Karpas-422 (cell line): Measurements from ENCODE around the gene CIB1. TPM values are rescaled to one million over a fixed set of nuclear protein-coding genes. Genes with fewer than 3 reads are reported as not detected.

Experiments
- DNase-seq: peaks from one replicate; pipeline ENCODE4 v3.0.0-alpha.2; 2015
- H2AFZ ChIP-seq: fragments of 200-600 bp; sonication (generic); 2 replicates; pipeline ENCODE4 v1.6.1; 2014; ENCODE audit warnings: antibody characterized with exemption, low read length, mixed read lengths
- H3K27ac ChIP-seq: fragments of 200-600 bp; sonication (generic); 2 replicates; pipeline ENCODE4 v1.5.1; 2014; ENCODE audit warnings: mild to moderate bottlenecking, low read length, moderate library complexity
- H3K27me3 ChIP-seq: fragments of 200-600 bp; sonication (generic); 2 replicates; pipeline ENCODE4 v1.6.1; 2014; ENCODE audit warnings: low read length, mixed read lengths
- H3K36me3 ChIP-seq: fragments of 200-600 bp; sonication (generic); 2 replicates; pipeline ENCODE4 v1.6.1; 2014; ENCODE audit warnings: low read length, mixed read lengths; ENCODE audit not compliant: insufficient read depth
- H3K4me1 ChIP-seq: fragments of 200-600 bp; sonication (generic); 2 replicates; pipeline ENCODE4 v1.6.1; 2014; ENCODE audit warnings: mild to moderate bottlenecking, low read length, mixed read lengths
- H3K4me2 ChIP-seq: fragments of 200-600 bp; sonication (generic); 2 replicates; pipeline ENCODE4 v1.6.1; 2014; ENCODE audit warnings: low read length, low read depth, mild to moderate bottlenecking; ENCODE audit not compliant: poor library complexity, severe bottlenecking
- H3K4me3 ChIP-seq: fragments of 200-600 bp; sonication (generic); 2 replicates; pipeline ENCODE4 v1.5.1; 2014; ENCODE audit warnings: mild to moderate bottlenecking, antibody characterized with exemption, low read length, mixed read lengths
- H3K79me2 ChIP-seq: fragments of 200-600 bp; sonication (generic); 2 replicates; pipeline ENCODE4 v1.6.1; 2014; ENCODE audit warnings: mild to moderate bottlenecking, low read length, mixed read lengths
- H3K9ac ChIP-seq: fragments of 200-600 bp; sonication (generic); 2 replicates; pipeline ENCODE4 v1.6.0; 2014; ENCODE audit warnings: low read length
- H3K9me2 ChIP-seq: fragments of 200-600 bp; sonication (generic), shearing (Covaris generic); replicated peaks from 2 replicates; pipeline ENCODE4 v1.6.0; 2014; ENCODE audit warnings: mild to moderate bottlenecking, low read length, moderate library complexity; ENCODE audit not compliant: insufficient read depth
- H3K9me3 ChIP-seq: fragments of 300-700, 200-600 bp; sonication (generic); 2 replicates; pipeline ENCODE4 v1.6.1; 2014; ENCODE audit warnings: low read length, mixed read lengths
- H4K20me1 ChIP-seq: fragments of 200-600 bp; sonication (generic); 2 replicates; pipeline ENCODE4 v1.6.1; 2014; ENCODE audit warnings: mild to moderate bottlenecking, antibody characterized with exemption, low read length, low read depth; ENCODE audit not compliant: insufficient read depth
- total RNA-seq: library from RNA; depleted of rRNA; stranded (reverse); fragments of >200 nt; shearing (Covaris generic); gene quantifications from 2 replicates; pipeline ENCODE4 v1.2.3, GENCODE V29; 2014; ENCODE audit warnings: low replicate concordance

Gene CIB1
- total RNA-seq, 1 experiment from 2014 or later: 42.1 TPM

- H3K79me2 ChIP-seq: no peaks in the 10 kb centered on the region
- H3K9ac ChIP-seq: no peak within 1 kb of the TSS
- no peak within 1 kb of the TSS for H3K27ac ChIP-seq
- H2AFZ ChIP-seq: no peak within 1 kb of the TSS
- H3K36me3 ChIP-seq: no peaks in the 10 kb centered on the region
- peak within 1 kb of the TSS; percentile 19 for H3K4me2 ChIP-seq
- no peaks in the 10 kb centered on the region for H3K9me2 ChIP-seq
- no peaks in the 10 kb centered on the region for H4K20me1 ChIP-seq
- H3K4me3 ChIP-seq: no peak within 1 kb of the TSS
- no peaks in the 10 kb centered on the region for H3K9me3 ChIP-seq
- peak; percentile 75 for DNase-seq
- peaks cover 3% of the 10 kb centered on the region for H3K4me1 ChIP-seq
- H3K27me3 ChIP-seq: no peaks in the 10 kb centered on the region
Measured at GRCh38 chr15:90249203-90249863, 15.6 kb upstream of the CIB1 start, which contains the start of gene TTLL13. Gene TTLL13 (plus strand): TSS chr15:90249556. CDS start chr15:90250631, 1,075 bp downstream.

GRCh38 chr15:90248789-90249202, 15.1 kb upstream of the CIB1 start:
- H3K4me1 ChIP-seq: peaks cover 3% of the 10 kb centered on the region
- H3K9me3 ChIP-seq: no peaks in the 10 kb centered on the region
- no peak overlapping the region for H3K27ac ChIP-seq
- no peaks in the 10 kb centered on the region for H3K9me2 ChIP-seq
- H3K79me2 ChIP-seq: no peaks in the 10 kb centered on the region
- H3K36me3 ChIP-seq: no peaks in the 10 kb centered on the region
- H3K4me3 ChIP-seq: no peak overlapping the region
- no peak overlapping the region for H3K4me2 ChIP-seq
- DNase-seq: no peak
- no peak overlapping the region for H3K9ac ChIP-seq
- no peak overlapping the region for H2AFZ ChIP-seq
- no peaks in the 10 kb centered on the region for H4K20me1 ChIP-seq
- H3K27me3 ChIP-seq: no peaks in the 10 kb centered on the region

GRCh38 chr15:90243943-90244639, 10.3 kb upstream of the CIB1 start:
- no peak for DNase-seq
- Histone ChIP-seq H3K36me3 (no peaks in the 10 kb centered on the region), H3K4me2 (no peak overlapping the region), H4K20me1 (no peaks in the 10 kb centered on the region), H3K9me3 (no peaks in the 10 kb centered on the region), H3K4me1 (no peaks in the 10 kb centered on the region), H3K9ac (no peak overlapping the region), H2AFZ (no peak overlapping the region), H3K9me2 (no peaks in the 10 kb centered on the region), H3K27me3 (no peaks in the 10 kb centered on the region), H3K4me3 (no peak overlapping the region), H3K79me2 (no peaks in the 10 kb centered on the region), H3K27ac (no peak overlapping the region)

- H3K36me3 ChIP-seq: peaks cover 4% of the 10 kb centered on the region; the same call in 1 of the 2 replicates
- no peaks in the 10 kb centered on the region for H3K9me3 ChIP-seq
- no peak overlapping the region for H3K27ac ChIP-seq
- no peak for DNase-seq
- H3K9ac ChIP-seq: no peak overlapping the region
- no peaks in the 10 kb centered on the region for H3K9me2 ChIP-seq
- no peak overlapping the region for H3K4me3 ChIP-seq
- no peaks in the 10 kb centered on the region for H3K79me2 ChIP-seq
- H3K27me3 ChIP-seq: no peaks in the 10 kb centered on the region
- H3K4me2 ChIP-seq: no peak overlapping the region
- no peaks in the 10 kb centered on the region for H4K20me1 ChIP-seq
- H2AFZ ChIP-seq: no peak overlapping the region
- no peaks in the 10 kb centered on the region for H3K4me1 ChIP-seq
Measured at GRCh38 chr15:90241343-90242192, 7.8 kb upstream of the CIB1 start.

- Histone ChIP-seq H2AFZ (no peak overlapping the region), H3K4me3 (no peak overlapping the region), H3K9ac (no peak overlapping the region), H3K9me2 (no peaks in the 10 kb centered on the region), H3K27me3 (no peaks in the 10 kb centered on the region), H3K4me2 (no peak overlapping the region), H3K36me3 (peaks cover 4% of the 10 kb centered on the region; the same call in 1 of the 2 replicates), H3K27ac (no peak overlapping the region), H3K79me2 (no peaks in the 10 kb centered on the region), H4K20me1 (no peaks in the 10 kb centered on the region), H3K9me3 (no peaks in the 10 kb centered on the region), H3K4me1 (no peaks in the 10 kb centered on the region)
- no peak for DNase-seq
Measured at GRCh38 chr15:90240856-90241255, 7.1 kb upstream of the CIB1 start.

GRCh38 chr15:90239371-90239770, 5.6 kb upstream of the CIB1 start:
- Histone ChIP-seq H2AFZ (no peak overlapping the region), H3K27me3 (no peaks in the 10 kb centered on the region), H3K9me3 (no peaks in the 10 kb centered on the region), H3K4me2 (no peak overlapping the region), H4K20me1 (no peaks in the 10 kb centered on the region), H3K27ac (no peak overlapping the region), H3K36me3 (peaks cover 4% of the 10 kb centered on the region; the same call in 1 of the 2 replicates), H3K4me1 (peaks cover 6% of the 10 kb centered on the region), H3K9ac (no peak overlapping the region), H3K79me2 (peaks cover 5% of the 10 kb centered on the region; the same call in 1 of the 2 replicates), H3K4me3 (no peak overlapping the region), H3K9me2 (no peaks in the 10 kb centered on the region)
- no peak for DNase-seq

GRCh38 chr15:90234096-90234988, 601 bp upstream of the CIB1 start, which contains the start of gene GDPGP1:
Gene GDPGP1 (plus strand): TSS chr15:90234209. CDS start chr15:90240909, 6,700 bp downstream.
- H3K4me3 ChIP-seq: peak within 1 kb of the TSS; percentile 90
- H3K4me1 ChIP-seq: peaks cover 20% of the 10 kb centered on the region
- H3K27ac ChIP-seq: peak within 1 kb of the TSS; percentile 44; the same call in 1 of the 2 replicates
- DNase-seq: no peak
- peak within 1 kb of the TSS; percentile 65; the same call in 1 of the 2 replicates for H2AFZ ChIP-seq
- peaks cover 6% of the 10 kb centered on the region; the same call in 1 of the 2 replicates for H3K36me3 ChIP-seq
- H3K79me2 ChIP-seq: peaks cover 28% of the 10 kb centered on the region
- H4K20me1 ChIP-seq: 0 out of 2 replicates have a peak, but pooled peaks cover 4% of the 10 kb centered on the region
- H3K9ac ChIP-seq: peak within 1 kb of the TSS; percentile 84
- no peaks in the 10 kb centered on the region for H3K9me2 ChIP-seq
- no peaks in the 10 kb centered on the region for H3K27me3 ChIP-seq
- H3K4me2 ChIP-seq: peak within 1 kb of the TSS; percentile 70
- no peaks in the 10 kb centered on the region for H3K9me3 ChIP-seq
